Ovary (tissue), 9 donors: ENCODE data around the gene ADAMTS4. TPM values are rescaled to one million over a fixed set of nuclear protein-coding genes. Genes with fewer than 3 reads are reported as not detected.

Experiments used
- DNase-seq, 5 donors: peaks; one replicate each; pipeline ENCODE4 v3.0.0-alpha.2; 2019 to 2020
- H3K27ac ChIP-seq, 2 donors: fragments of 200-600 bp; one replicate each; pipeline versions ENCODE4 v1.5.1 to v1.8.0; 2019 to 2022
- H3K27me3 ChIP-seq: fragments of 200-600 bp; one replicate; pipeline ENCODE4 v1.8.0; 2022
- H3K36me3 ChIP-seq: fragments of 200-600 bp; sonication (generic); one replicate; pipeline ENCODE4 v1.5.1; 2019
- H3K4me1 ChIP-seq: one replicate; pipeline ENCODE4 v1.8.1; 2013; ENCODE audit warnings: mild to moderate bottlenecking, moderate library complexity; ENCODE audit not compliant: insufficient read depth
- H3K4me3 ChIP-seq: fragments of 200-600 bp; sonication (generic); one replicate; pipeline ENCODE4 v1.5.1; 2017
- H3K9me3 ChIP-seq, 2 donors: fragments of 200-600 bp in 1 of 2; sonication (generic) in 1 of 2; one replicate each; pipeline versions ENCODE4 v1.5.1 to v1.8.1; 2013 to 2019; ENCODE audit warnings: mild to moderate bottlenecking in 1 of 2, moderate library complexity in 1 of 2
- EP300 ChIP-seq: sonication (generic); formaldehyde crosslinking; IDR thresholded peaks from one replicate; pipeline ENCODE4 v1.6.1; 2017; ENCODE audit warnings: antibody characterized with exemption
- POLR2A ChIP-seq: fragments of 450-650 bp; IDR thresholded peaks from one replicate; pipeline ENCODE4 v1.6.1; 2017; ENCODE audit warnings: antibody characterized with exemption, mild to moderate bottlenecking, moderate library complexity
- WGBS, 3 donors: extraction: QIAGEN DNeasy Blood & Tissue Kit in 1 of 3; methylation state at CpG; one replicate each; pipeline versions ENCODE4 v1.1.5 to v1.1.7; 2013 to 2017; 5-methylcytosine and 5-hydroxymethylcytosine counted together
- intact Hi-C, 4 donors: fragments of 100-400 bp; cut with DNase I; formaldehyde crosslinking; loops; one replicate each; pipeline versions ENCODE4 v1.11.0 to v1.15.1; 2022 to 2023
- polyA plus RNA-seq, 2 donors: library from polyadenylated mRNA; stranded (reverse); fragments of 200-250 nt in 1 of 2; fragments of 350-450 nt in 1 of 2; fragmentation: Illumina TruSeq in 1 of 2; extraction: RNeasy Lipid Tissue Mini Kit (QIAGEN cat#74804) in 1 of 2; gene quantifications; one replicate each; pipeline ENCODE4 v1.2.3, GENCODE V29; 2013 to 2014
- total RNA-seq, 7 donors: library from RNA; depleted of rRNA in 2 of 7; stranded (reverse); fragments of >200 nt in 2 of 7; fragmentation: NEBNext Ultra II Directional in 3 of 7; extraction: Animal tissue kit (Norgen Biotek cat#: 25700) in 3 of 7; gene quantifications; one replicate each; pipeline versions ENCODE4 v1.1.0 to v1.2.4, GENCODE V29; 2016 to 2023
- TF ChIP-seq, protein P1 (sequence below), 3 donors: fragments of 450-650 bp in 2 of 3; fragments of 200-600 bp in 1 of 3; IDR thresholded peaks; one replicate each; pipeline versions ENCODE4 v1.5.1 to v1.8.0; 2016 to 2022; ENCODE audit warnings: antibody characterized with exemption in 3 of 3, mild to moderate bottlenecking in 1 of 3
- donor health status: DM: no; HTN: no; CAD: no; lungs with moderate emphysema.
- donor health status: DM: no; HTN: no; CAD: no.
- donor health status: Bipolar disorder and iron deficiency.
- donor health status: DM: yes; HTN: yes; CAD: no.
- donor health status: DM: no; HTN: no; CAD: no.
- donor health status: DM: yes; HTN: yes; CAD: no.

The ADAMTS4 gene
- total and polyA plus RNA-seq, 9 donors: 0.90 to 437 (median 85.8) TPM

DNA sequence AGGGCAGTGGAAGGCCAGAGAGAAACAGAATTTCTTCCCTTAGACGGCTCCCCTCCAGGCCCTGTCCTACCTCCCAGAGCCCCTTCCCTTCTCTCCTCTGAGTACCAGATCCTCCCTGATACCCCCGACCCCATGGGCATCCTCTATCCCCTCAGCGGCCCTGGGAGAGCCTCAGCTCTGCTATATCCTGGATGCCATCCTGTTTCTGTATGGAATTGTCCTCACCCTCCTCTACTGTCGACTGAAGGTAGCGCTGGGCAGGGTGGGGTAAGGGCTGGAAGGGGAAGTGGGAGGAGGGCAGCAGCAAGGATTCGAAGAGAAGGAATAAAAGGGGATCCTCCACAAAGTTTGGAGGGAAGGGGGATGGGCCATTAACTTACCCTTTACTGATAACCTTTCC is 19.0 kb upstream of the ADAMTS4 start:
- TF ChIP-seq POLR2A: no peak
- TF ChIP-seq, protein P1, sequence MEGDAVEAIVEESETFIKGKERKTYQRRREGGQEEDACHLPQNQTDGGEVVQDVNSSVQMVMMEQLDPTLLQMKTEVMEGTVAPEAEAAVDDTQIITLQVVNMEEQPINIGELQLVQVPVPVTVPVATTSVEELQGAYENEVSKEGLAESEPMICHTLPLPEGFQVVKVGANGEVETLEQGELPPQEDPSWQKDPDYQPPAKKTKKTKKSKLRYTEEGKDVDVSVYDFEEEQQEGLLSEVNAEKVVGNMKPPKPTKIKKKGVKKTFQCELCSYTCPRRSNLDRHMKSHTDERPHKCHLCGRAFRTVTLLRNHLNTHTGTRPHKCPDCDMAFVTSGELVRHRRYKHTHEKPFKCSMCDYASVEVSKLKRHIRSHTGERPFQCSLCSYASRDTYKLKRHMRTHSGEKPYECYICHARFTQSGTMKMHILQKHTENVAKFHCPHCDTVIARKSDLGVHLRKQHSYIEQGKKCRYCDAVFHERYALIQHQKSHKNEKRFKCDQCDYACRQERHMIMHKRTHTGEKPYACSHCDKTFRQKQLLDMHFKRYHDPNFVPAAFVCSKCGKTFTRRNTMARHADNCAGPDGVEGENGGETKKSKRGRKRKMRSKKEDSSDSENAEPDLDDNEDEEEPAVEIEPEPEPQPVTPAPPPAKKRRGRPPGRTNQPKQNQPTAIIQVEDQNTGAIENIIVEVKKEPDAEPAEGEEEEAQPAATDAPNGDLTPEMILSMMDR (IDR thresholded peaks at IDR 0.05): no peak
- no peak for TF ChIP-seq EP300
- no peaks in the 10 kb centered on the region for H3K27me3 ChIP-seq
- DNase-seq: no peak
- 68 to 83% (median 81%) methylated on average over 6 of the region's 6 CpGs for WGBS, 3 donors
- no peaks in the 10 kb centered on the region for H3K36me3 ChIP-seq
- H3K9me3 ChIP-seq: no peaks in the 10 kb centered on the region
- no peaks in the 10 kb centered on the region for H3K4me1 ChIP-seq
- intact Hi-C loops: no loop called here
- no peak overlapping the region for H3K4me3 ChIP-seq
- no peak overlapping the region for H3K27ac ChIP-seq

DNA sequence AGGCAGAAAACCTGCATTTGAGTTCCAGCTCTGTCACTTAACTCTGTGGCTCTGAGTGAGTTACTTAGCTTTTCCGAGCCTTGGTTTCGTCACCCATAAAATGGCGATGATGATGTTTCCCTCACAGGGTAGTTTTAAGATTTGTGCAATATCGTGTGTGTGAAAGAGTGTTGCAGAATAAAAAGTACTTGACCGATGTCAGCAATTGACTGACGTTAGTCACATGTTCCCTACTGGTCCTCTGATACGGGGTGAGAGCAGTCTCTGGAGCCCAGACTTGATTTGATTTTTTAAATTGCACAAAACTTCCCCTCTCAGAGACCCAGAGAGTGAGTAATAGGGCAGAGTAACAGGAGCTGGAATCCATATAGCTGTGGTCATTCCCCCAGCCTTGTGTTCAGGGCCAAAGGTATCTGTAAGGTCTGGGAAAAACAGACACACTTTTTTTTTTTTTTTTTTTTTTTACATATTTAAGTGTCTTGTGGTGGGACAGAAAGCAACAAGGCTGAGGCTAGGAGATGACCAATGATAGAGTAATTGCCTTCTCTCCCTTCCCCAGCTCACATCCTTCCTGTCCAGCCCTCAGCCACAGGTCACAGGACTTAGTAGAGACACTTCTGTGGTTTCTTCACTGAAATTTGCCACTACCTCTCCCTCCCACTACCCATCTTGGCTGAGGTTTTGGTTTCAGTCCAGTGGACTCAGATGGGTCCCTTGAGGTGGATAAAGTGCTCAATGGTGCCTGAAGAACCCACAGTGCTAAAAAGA is 18.3 kb upstream of the ADAMTS4 start:
- intact Hi-C loops: no loop called here
- Histone ChIP-seq H3K27me3 (no peaks in the 10 kb centered on the region), H3K27ac (no peak overlapping the region), H3K4me3 (no peak overlapping the region), H3K9me3 (no peaks in the 10 kb centered on the region), H3K36me3 (no peaks in the 10 kb centered on the region), H3K4me1 (no peaks in the 10 kb centered on the region)
- DNase-seq: no peak
- WGBS, 3 donors: 24 to 53% (median 43%) methylated on average over 7 of the region's 7 CpGs
- TF ChIP-seq, protein P1 (IDR thresholded peaks at IDR 0.05): no peak
- no peak for TF ChIP-seq EP300

DNA sequence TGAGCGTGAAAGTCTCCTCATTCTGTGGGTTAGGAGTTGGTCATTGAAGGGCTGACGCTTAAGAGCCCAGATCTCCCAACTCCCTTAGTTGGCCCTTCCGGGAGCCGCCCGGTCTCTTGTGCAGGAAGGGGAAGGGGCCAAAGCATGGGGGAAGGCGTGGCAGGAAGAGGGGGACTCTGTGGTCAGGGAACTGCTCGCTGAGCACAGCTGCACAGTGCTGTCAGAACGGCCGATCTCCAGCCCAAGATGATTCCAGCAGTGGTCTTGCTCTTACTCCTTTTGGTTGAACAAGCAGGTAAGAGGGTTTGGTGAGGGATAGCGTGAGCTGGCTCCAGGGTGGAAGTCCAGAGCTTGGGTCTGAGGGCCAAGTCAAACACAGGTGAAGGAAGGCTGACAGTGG is 16.2 kb upstream of the ADAMTS4 start, which contains the start of gene FCER1G:
Gene FCER1G (plus strand): TSS at position 220 of the 400 bp plus-strand sequence. CDS start 27 bp downstream, at position 247.
- DNase-seq: no peak
- H3K4me3 ChIP-seq: no peak within 1 kb of the TSS
- no peak within 1 kb of the TSS for H3K27ac ChIP-seq

DNA sequence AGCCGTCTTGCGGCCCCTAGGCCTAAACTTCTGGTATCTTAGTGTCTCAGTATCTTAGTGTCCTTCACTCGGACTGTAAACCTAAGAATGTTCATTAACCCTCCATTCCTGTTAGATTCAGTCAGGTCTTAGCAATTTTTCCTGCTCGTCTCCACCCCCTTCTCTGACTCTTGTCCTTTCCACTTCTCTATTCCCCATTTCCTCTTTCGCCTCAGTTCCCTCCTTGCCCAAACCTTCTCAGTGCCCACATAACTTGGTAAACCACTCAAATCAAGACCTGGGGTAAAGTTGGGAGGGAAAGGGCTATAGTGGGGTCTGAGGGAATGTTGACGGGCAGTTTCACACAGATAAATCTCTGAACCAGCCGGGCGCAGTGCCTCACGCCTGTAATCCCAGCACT is 15.5 kb upstream of the ADAMTS4 start:
- H3K27ac ChIP-seq: no peak overlapping the region
- H3K4me1 ChIP-seq: no peaks in the 10 kb centered on the region
- intact Hi-C loops: no loop called here
- H3K27me3 ChIP-seq: no peaks in the 10 kb centered on the region
- H3K4me3 ChIP-seq: no peak overlapping the region
- DNase-seq: no peak
- H3K36me3 ChIP-seq: no peaks in the 10 kb centered on the region
- no peaks in the 10 kb centered on the region for H3K9me3 ChIP-seq
- whole genome bisulfite sequencing, 3 donors: 88 to 91% (median 89%) methylated on average over 9 of the region's 9 CpGs
- TF ChIP-seq, protein P1 (IDR thresholded peaks at IDR 0.05): no peak

More for the DNA sequence above, 16.2 kb upstream of the ADAMTS4 start, which contains the start of gene FCER1G:
- Histone ChIP-seq H3K4me1 (no peaks in the 10 kb centered on the region), H3K9me3 (no peaks in the 10 kb centered on the region), H3K27me3 (no peaks in the 10 kb centered on the region), H3K36me3 (no peaks in the 10 kb centered on the region)
- 81 to 84% (median 83%) methylated on average over 10 of the region's 10 CpGs for whole genome bisulfite sequencing, 3 donors
- TF ChIP-seq POLR2A: no peak
- TF ChIP-seq, protein P1 (IDR thresholded peaks at IDR 0.05): no peak
- no peak for TF ChIP-seq EP300
- intact Hi-C loops: no loop called here
